ENCODE data around the gene CRTC3. TPM values are rescaled to one million over a fixed set of nuclear protein-coding genes. Genes with fewer than 3 reads are reported as not detected.

Gene CRTC3
- total RNA-seq, result 10 to 100 TPM; 19.8 to 33.1 (median 25.9) TPM

DNA sequence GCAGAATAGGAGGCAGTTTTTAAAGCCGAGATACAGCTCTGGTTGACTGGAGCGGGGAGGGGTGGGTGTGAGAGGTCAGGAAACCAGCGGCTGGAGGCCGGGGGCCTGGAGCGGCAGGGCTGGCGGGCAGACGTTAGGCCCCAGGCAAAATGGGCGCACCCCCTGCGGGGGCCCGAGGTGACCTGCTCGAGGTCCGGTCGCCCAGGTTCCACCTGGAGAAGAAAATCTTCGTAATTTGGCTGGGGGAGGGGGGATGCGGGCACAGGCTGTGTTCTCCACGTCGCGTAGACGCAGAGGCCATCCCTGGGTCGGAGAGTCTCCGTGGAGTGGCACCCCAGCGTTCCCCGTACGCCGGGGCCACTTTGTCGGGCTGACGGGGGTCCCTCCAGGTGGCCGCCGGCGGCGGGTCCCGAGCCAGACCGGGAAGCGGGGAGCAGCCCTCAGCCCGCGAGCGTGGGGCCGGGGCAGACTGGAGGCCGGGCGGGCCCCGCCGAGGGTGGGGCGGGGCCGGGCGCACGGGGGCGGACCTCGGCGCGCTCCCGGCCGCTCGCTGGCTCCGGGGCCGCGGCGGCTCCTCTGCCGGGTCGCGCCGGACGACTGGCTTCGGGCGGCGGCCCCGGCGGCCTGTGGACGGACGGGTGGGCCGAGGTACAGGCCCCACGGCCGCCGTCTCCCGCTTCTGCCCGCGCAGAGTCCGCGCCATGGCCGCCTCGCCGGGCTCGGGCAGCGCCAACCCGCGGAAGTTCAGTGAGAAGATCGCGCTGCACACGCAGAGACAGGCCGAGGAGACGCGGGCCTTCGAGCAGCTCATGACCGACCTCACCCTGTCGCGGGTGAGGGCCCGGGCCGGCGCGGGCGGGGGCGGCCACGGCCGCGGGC is at the start of gene CRTC3:
TSS of gene CRTC3 (plus strand) at position 553 of the 879 bp plus-strand sequence. CDS start at position 702, 149 bp downstream.
- Histone ChIP-seq H3K27me3 (no peaks in the 10 kb centered on the region), H3K9me3 (no peaks in the 10 kb centered on the region), H3K4me3 (peak within 1 kb of the TSS; percentile 69 to 99 (median 78)), H3K27ac (peak within 1 kb of the TSS; percentile 88 to 95 (median 92)), H3K36me3 (no peaks in the 10 kb centered on the region), H3K4me1 (peaks cover 0 to 14% (median 0%) of the 10 kb centered on the region in 4 donors)
- TF ChIP-seq CTCF (IDR thresholded peaks at IDR 0.05) (no peak), POLR2A (IDR thresholded peaks at IDR 0.05) (peak; percentile 15 to 65)
- peak; percentile 54 to 77 (median 72) for DNase-seq

GRCh38 chr15:90481023-90481422 is 48.7 kb upstream of the CRTC3 start:
- H3K27me3 ChIP-seq, result no peaks in the 10 kb centered on the region
- H3K4me1 ChIP-seq, result peaks cover 0 to 5% (median 0%) of the 10 kb centered on the region in 4 donors
- H3K4me3 ChIP-seq, result no peak overlapping the region
- H3K27ac ChIP-seq, result no peak overlapping the region
- peak in 2 of 3 donors; percentile 32 to 81 for DNase-seq
- H3K9me3 ChIP-seq, result no peaks in the 10 kb centered on the region
- TF ChIP-seq CTCF (IDR thresholded peaks at IDR 0.05) (no peak), POLR2A (IDR thresholded peaks at IDR 0.05) (no peak)
- peaks cover 0 to 75% (median 0%) of the 10 kb centered on the region in 3 donors for H3K36me3 ChIP-seq

- Histone ChIP-seq H3K27ac (no peak overlapping the region), H3K36me3 (peaks cover 0 to 75% (median 0%) of the 10 kb centered on the region in 3 donors)
Observed at GRCh38 chr15:90482124-90483011, 47.4 kb upstream of the CRTC3 start.

DNA sequence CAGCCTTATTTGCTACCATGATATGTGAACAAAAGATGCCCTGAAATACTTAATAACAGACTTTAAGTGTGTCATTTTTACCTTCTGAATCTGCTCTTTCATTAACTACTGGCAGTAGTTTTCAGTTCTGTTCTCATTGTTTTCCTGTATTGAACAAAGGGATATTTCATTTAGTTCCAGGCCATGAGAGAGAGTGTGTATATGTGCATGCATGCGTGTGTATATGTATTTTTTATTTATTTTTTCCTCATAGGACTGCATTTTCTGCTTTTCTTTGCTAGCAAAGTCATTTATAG is 46.8 kb upstream of the CRTC3 start:
- Histone ChIP-seq H3K4me3 (no peak overlapping the region), H3K27ac (no peak overlapping the region), H3K4me1 (peaks cover 0 to 5% (median 0%) of the 10 kb centered on the region in 4 donors), H3K9me3 (no peaks in the 10 kb centered on the region), H3K36me3 (peaks cover 0 to 75% (median 0%) of the 10 kb centered on the region in 3 donors), H3K27me3 (no peaks in the 10 kb centered on the region)
- no peak for DNase-seq
- TF ChIP-seq CTCF (IDR thresholded peaks at IDR 0.05), result no peak
- TF ChIP-seq POLR2A (IDR thresholded peaks at IDR 0.05), result no peak

More at GRCh38 chr15:90482124-90483011, 47.4 kb upstream of the CRTC3 start:
- Histone ChIP-seq H3K9me3 (no peaks in the 10 kb centered on the region), H3K27me3 (no peaks in the 10 kb centered on the region), H3K4me3 (no peak overlapping the region), H3K4me1 (peaks cover 0 to 5% (median 0%) of the 10 kb centered on the region in 4 donors)
- DNase-seq, result peak in 2 of 3 donors; percentile 27 to 71
- TF ChIP-seq CTCF (IDR thresholded peaks at IDR 0.05) (peak in 5 of 6 experiments; percentile 57 to 84 (median 80)), POLR2A (IDR thresholded peaks at IDR 0.05) (no peak)

DNA sequence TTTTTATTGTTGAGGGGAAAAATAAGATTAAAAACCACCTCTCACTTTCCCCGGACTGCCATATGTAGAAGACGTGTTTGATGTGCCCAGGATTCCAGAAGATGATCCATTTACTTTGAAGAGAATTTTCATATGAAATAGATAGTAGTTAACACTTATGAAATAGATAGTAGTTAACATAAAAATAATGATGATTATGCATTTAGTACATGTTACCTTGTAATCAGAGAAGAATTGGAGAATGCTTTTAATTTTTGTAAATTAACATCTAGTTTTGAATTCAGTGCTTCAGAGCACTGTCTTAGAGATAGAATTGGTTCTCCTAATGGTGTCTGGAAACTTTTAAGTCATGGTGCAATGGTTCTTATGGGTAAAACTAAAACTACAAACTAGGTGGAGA is 46.1 kb upstream of the CRTC3 start:
- Histone ChIP-seq H3K4me3 (no peak overlapping the region), H3K9me3 (no peaks in the 10 kb centered on the region), H3K4me1 (peaks cover 0 to 4% (median 0%) of the 10 kb centered on the region in 4 donors), H3K27ac (no peak overlapping the region), H3K36me3 (peaks cover 0 to 76% (median 0%) of the 10 kb centered on the region in 3 donors), H3K27me3 (no peaks in the 10 kb centered on the region)
- TF ChIP-seq POLR2A (IDR thresholded peaks at IDR 0.05) (no peak), CTCF (IDR thresholded peaks at IDR 0.05) (no peak)
- no peak for DNase-seq

All from Peyer's patch (tissue), 4 donors.